TTC549 (cell line): ENCODE data around the gene THBS4.
A peak's percentile ranks its signal among the peaks of the same experiment; 100 is the strongest.

Source experiments
- FAIRE-seq: peaks from 2 replicates; lab custom pipeline; 2012; peaks lifted over from hg19 to GRCh38; lab: Jason Lieb, UNC

The THBS4 gene

GRCh38 chr5:80034962-80035821 is at the start of gene THBS4:
TSS of gene THBS4 (plus strand) at chr5:80035348. CDS start at chr5:80035538, 190 bp downstream.
- FAIRE-seq: no peak

DNA sequence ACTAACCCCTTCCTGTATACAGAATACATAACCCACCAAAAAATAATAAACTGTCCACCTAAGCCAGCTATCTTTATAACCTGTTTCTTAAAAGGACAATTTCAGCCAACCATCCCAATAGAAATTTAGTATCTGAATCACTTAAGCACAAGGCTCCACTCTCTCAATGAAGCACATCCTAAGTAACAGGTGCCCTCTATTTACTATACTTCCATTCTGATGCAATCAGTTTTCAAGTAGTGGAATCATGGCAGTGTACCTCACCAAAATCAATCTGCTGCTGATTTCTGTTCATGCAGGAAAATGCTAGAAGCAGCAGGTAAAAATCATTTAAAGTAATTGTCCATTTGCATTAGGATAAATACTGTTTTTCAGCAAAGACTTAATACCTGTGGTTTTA is 48.9 kb upstream of the THBS4 start:
- no peak for FAIRE-seq

- FAIRE-seq: no peak
These were observed 44.9 kb upstream of the THBS4 start for GRCh38 chr5:79990205-79990597.

DNA sequence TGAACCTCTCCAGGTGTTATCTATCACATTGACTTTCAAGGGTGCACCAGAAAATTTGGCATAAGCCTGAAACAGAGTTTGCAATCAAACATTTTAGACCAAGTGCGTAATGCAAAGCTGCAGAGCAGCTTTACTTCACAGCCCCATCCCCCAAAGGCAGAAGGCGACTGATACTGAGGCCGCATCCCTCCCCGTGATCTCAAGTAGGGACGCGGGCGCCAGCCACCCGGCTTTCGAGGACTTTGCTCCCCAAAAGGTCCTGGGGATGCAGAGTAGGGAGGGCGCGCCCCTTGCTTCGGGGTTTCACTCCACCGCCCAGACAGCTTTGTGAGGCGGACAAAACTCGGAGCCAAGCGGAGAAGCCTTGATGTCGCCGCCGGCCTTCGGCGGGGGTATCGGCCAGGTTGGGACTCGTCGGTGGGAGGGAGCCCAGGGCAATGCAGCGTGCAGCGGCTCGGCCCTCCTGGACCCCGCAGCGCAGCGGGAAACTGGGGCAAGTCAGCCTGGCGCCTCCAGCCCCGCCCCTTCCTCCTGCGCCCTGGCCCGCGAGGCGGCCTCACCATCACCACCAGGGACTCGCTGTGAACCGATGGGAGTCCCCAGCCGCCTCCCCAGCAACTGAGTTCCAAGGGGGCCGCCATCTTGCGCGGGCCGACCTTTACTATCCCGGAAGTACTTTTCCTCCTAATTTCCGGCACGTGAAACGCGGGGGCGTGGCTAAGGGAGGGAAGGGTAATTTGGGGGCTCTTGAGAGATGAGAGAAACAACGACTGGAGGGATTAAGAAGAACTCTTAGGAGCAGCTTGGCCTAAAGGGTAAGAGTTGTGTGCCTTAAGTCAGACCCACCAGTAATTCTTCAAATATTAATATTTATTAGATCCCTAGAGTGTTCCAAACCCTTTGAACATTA is 44.3 kb upstream of the THBS4 start, which contains the start of gene MTX3:
MTX3 (minus strand) TSS at position 665 of the 910 bp plus-strand sequence; CDS start at position 641, 24 bp downstream.
- FAIRE-seq: peak; percentile 15

GRCh38 chr5:79992891-79993657 is 42.1 kb upstream of the THBS4 start:
- no peak for FAIRE-seq

GRCh38 chr5:79999722-80000121 is 35.4 kb upstream of the THBS4 start:
- no peak for FAIRE-seq

DNA sequence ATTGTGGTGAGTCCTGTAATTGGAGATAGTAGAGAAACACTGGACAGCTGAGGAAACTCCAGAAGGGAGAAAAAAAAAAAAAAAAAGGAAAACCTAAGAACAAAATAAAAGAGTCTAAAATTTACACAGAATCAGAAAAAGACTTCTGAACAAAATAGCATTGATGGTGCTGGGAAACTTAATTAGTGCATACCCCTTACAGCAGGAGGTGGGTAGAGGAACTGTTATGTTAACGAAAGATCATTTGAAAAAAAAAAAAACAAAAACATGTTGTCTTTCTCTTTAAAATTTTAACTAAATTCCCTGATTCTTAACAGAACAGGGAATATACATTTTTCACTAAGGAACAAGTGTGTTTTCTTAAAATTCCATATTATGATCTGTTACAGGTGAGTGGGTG is 32.5 kb upstream of the THBS4 start:
- FAIRE-seq: no peak

- FAIRE-seq: no peak
These were observed 26.0 kb upstream of the THBS4 start for GRCh38 chr5:80008995-80009765.

DNA sequence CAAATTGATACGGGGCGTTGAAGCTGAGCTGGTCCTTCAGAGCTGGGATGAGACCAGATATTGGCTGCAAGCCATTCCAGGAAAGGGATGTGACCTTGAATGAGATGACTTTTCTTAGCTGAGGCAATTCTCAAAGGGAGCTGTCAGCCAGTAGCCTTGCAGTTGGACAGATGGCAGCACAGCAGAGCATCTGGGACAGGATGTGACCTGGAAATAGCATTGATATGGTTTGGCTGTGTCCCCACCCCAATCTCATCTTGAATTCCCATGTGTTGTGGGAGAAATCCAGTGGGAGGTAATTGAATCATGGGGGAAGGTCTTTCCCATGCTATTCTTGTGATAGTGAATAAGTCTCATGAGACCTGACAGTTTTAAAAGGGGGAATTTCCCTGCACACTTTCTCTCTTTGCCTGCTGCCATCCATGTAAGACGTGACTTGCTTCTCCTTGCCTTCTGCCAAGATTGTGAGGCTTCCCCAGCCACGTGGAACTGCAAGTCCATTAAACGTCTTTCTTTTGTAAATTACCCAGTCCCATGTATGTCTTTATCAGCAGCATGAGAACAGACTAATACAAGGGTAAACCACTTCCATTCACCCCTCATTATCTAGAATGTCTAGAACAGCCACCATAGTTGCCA is 24.3 kb upstream of the THBS4 start:
- FAIRE-seq: no peak

DNA sequence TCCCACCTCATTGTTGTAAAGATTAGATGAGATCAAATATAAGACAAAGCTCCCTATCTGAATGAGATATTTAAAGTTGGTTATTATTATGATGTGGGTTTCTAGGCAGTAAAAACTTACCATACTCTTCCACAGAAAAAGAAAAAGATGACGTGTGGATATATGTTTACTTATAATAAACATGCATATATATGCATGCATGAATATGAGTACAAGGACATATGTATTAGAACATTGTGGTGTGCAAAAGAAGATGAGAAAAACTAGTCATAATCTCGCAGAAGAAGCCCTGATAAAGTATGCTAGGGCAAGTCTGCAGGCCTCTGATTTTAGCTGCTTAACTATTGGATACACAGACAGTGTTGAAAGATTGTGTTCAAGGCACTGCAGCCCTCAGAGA is 10.1 kb upstream of the THBS4 start:
- no peak for FAIRE-seq

GRCh38 chr5:80026841-80027240 is 8.3 kb upstream of the THBS4 start:
- no peak for FAIRE-seq

DNA sequence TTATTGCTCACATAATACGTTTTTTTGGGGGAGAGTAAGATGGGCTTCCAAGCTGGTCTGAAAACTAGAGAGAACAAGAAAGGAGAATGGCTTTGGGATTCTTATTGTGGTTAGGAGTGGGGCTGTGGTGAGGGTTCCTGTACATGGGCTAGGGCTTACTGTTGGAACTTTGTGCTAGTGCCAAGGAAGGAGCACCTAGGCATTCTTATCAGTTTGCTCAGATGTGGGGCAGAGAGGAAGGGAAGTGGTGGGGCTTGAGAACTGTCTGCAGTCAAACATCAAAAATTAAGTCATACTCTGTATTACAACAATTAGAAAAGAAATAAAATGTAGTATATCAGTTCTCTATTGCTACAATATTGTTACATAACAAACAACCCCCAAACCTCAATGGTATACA is 4.0 kb upstream of the THBS4 start:
- FAIRE-seq: no peak

GRCh38 chr5:80033513-80033912 is 1.6 kb upstream of the THBS4 start:
- no peak for FAIRE-seq

DNA sequence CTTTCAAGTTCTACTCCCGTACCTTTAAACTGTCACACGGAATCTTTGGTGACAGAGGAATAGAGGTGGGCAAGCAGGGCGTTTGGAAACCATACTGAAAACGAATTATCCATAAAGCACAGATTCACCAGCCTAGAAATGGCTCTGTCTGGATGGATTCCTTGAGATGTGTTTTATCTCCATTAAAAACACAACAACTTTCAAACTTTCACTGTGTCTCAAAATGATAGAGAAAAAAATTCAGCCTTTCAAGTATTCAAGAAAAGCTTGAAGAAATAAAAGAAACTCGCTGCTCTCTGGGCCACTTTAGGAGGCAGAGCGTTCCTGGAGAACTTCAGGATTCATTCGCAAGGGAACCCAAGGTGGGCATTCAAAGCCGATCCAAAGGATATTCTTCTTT is 589 bp upstream of the THBS4 start:
- no peak for FAIRE-seq

GRCh38 chr5:80035839-80036238 is 691 bp downstream of the THBS4 start:
- no peak for FAIRE-seq

DNA sequence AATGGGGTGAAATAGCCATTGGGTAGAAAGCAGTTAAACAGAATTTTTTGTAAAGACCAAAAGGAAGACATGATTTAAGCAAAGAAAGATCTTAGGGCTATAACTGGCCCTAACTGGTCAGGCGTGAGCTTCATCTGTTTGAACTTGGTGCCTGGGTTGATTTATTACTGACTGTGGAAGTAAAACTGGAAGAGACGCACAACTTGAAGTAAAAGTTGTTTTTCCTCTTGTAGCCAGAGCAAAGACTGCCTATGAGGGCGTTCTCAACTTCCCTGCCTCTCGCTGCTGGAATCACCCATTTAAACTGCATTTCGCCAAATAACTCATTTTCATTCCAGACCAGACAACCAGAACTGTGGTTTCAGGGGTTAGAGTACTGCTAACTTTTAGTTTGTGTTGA is 1.5 kb downstream of the THBS4 start:
- no peak for FAIRE-seq

- FAIRE-seq: no peak
These were observed 2.2 kb downstream of the THBS4 start for GRCh38 chr5:80037366-80037765.

GRCh38 chr5:80039650-80040049 is 4.5 kb downstream of the THBS4 start:
- no peak for FAIRE-seq

GRCh38 chr5:80041527-80041926 is 6.4 kb downstream of the THBS4 start:
- FAIRE-seq: no peak

GRCh38 chr5:80042330-80042729 is 7.2 kb downstream of the THBS4 start:
- no peak for FAIRE-seq

- no peak for FAIRE-seq
These were observed 8.0 kb downstream of the THBS4 start for GRCh38 chr5:80043187-80043586.
